ENCODE measurements around the gene ANTXR2. TPM values are rescaled to one million over a fixed set of nuclear protein-coding genes. Genes with fewer than 3 reads are reported as not detected.

The ANTXR2 gene
- total RNA-seq, 2 donors from 2014 or later = 13.6 to 16.4 TPM

- H3K36me3 Mint-ChIP-seq (ENCODE audit: low read depth) = no peaks in the 10 kb centered on the region
- no peaks in the 10 kb centered on the region for H3K27me3 ChIP-seq (ENCODE audit: control insufficient read depth, insufficient read depth, low read length, poor library complexity, severe bottlenecking)
- peaks cover 19% of the 10 kb centered on the region for H3K4me1 Mint-ChIP-seq
- H3K9ac ChIP-seq (ENCODE audit: extremely low read depth, low read length, poor library complexity, severe bottlenecking) = no peak overlapping the region
- H3K9me3 ChIP-seq (ENCODE audit: control insufficient read depth, low read length) = no peaks in the 10 kb centered on the region
- H3K4me3 Mint-ChIP-seq = no peak overlapping the region
- no peaks in the 10 kb centered on the region for H3K36me3 ChIP-seq (ENCODE audit: control insufficient read depth, insufficient read depth, low read length)
- H3K27ac Mint-ChIP-seq = no peak overlapping the region
- 86 to 90% methylated on average over 2 to 3 of the region's 3 CpGs for WGBS, 2 experiments (ENCODE audit: insufficient coverage in 1 of 2, insufficient read length in 1 of 2)
- no peak overlapping the region for H3K27ac ChIP-seq (ENCODE audit: low read depth, low read length)
- no peaks in the 10 kb centered on the region for H3K9me3 Mint-ChIP-seq
- H3K27me3 Mint-ChIP-seq (ENCODE audit: insufficient read depth) = no peaks in the 10 kb centered on the region
- H3K4me1 ChIP-seq (ENCODE audit: control insufficient read depth, insufficient read depth, low read length) = no peaks in the 10 kb centered on the region
- H3K4me3 ChIP-seq (ENCODE audit: low read length) = no peak overlapping the region
- no peak for TF ChIP-seq CTCF (conservative IDR thresholded peaks at IDR 0.05)
- no peak for DNase-seq
These were observed 216.8 kb downstream of the ANTXR2 start for GRCh38 chr4:79856196-79856595.

- Mint-ChIP-seq H3K9me3 (no peaks in the 10 kb centered on the region), H3K27me3 (ENCODE audit: insufficient read depth) (no peaks in the 10 kb centered on the region), H3K4me1 (peaks cover 19% of the 10 kb centered on the region), H3K27ac (no peak overlapping the region), H3K36me3 (ENCODE audit: low read depth) (no peaks in the 10 kb centered on the region), H3K4me3 (no peak overlapping the region)
- no peak overlapping the region for H3K9ac ChIP-seq (ENCODE audit: extremely low read depth, low read length, poor library complexity, severe bottlenecking)
- DNase-seq = no peak
- H3K36me3 ChIP-seq (ENCODE audit: control insufficient read depth, insufficient read depth, low read length) = no peaks in the 10 kb centered on the region
- H3K27me3 ChIP-seq (ENCODE audit: control insufficient read depth, insufficient read depth, low read length, poor library complexity, severe bottlenecking) = no peaks in the 10 kb centered on the region
- H3K27ac ChIP-seq (ENCODE audit: low read depth, low read length) = no peak overlapping the region
- no peaks in the 10 kb centered on the region for H3K9me3 ChIP-seq (ENCODE audit: control insufficient read depth, low read length)
- WGBS, 2 experiments (ENCODE audit: insufficient coverage in 1 of 2, insufficient read length in 1 of 2) = 77 to 83% methylated on average over 3 to 4 of the region's 4 CpGs
- no peaks in the 10 kb centered on the region for H3K4me1 ChIP-seq (ENCODE audit: control insufficient read depth, insufficient read depth, low read length)
- H3K4me3 ChIP-seq (ENCODE audit: low read length) = no peak overlapping the region
- TF ChIP-seq CTCF (conservative IDR thresholded peaks at IDR 0.05) = no peak
These were observed 218.1 kb downstream of the ANTXR2 start for GRCh38 chr4:79854856-79855502.

GRCh38 chr4:79852305-79852730 lies 220.7 kb downstream of the ANTXR2 start:
- H3K9ac ChIP-seq (ENCODE audit: extremely low read depth, low read length, poor library complexity, severe bottlenecking) = no peak overlapping the region
- 75 to 80% methylated on average over 2 to 4 of the region's 4 CpGs for WGBS, 2 experiments (ENCODE audit: insufficient coverage in 1 of 2, insufficient read length in 1 of 2)

More at GRCh38 chr4:79852305-79852730, 220.7 kb downstream of the ANTXR2 start:
- H3K27ac Mint-ChIP-seq = peak overlapping the region; percentile 79
- no peaks in the 10 kb centered on the region for H3K36me3 Mint-ChIP-seq (ENCODE audit: low read depth)
- H3K4me1 Mint-ChIP-seq = peaks cover 19% of the 10 kb centered on the region
- H3K4me1 ChIP-seq (ENCODE audit: control insufficient read depth, insufficient read depth, low read length) = no peaks in the 10 kb centered on the region
- no peaks in the 10 kb centered on the region for H3K9me3 ChIP-seq (ENCODE audit: control insufficient read depth, low read length)
- H3K4me3 Mint-ChIP-seq = no peak overlapping the region
- H3K9me3 Mint-ChIP-seq = no peaks in the 10 kb centered on the region
- H3K36me3 ChIP-seq (ENCODE audit: control insufficient read depth, insufficient read depth, low read length) = no peaks in the 10 kb centered on the region
- H3K4me3 ChIP-seq (ENCODE audit: low read length) = no peak overlapping the region
- DNase-seq = peak; percentile 69
- no peaks in the 10 kb centered on the region for H3K27me3 Mint-ChIP-seq (ENCODE audit: insufficient read depth)
- TF ChIP-seq CTCF (conservative IDR thresholded peaks at IDR 0.05) = no peak
- H3K27ac ChIP-seq (ENCODE audit: low read depth, low read length) = no peak overlapping the region
- H3K27me3 ChIP-seq (ENCODE audit: control insufficient read depth, insufficient read depth, low read length, poor library complexity, severe bottlenecking) = no peaks in the 10 kb centered on the region

Measured in endodermal cell (in vitro differentiated cells).